ENCODE results near the gene CIP2A.
A peak's percentile ranks its signal among the peaks of the same experiment; 100 is the strongest.

Gene CIP2A

GRCh38 chr3:108554913-108555571 lies 34.2 kb downstream of the CIP2A start:
- Histone ChIP-seq H3K27me3 (ENCODE audit: insufficient read depth, low read length) (no peaks in the 10 kb centered on the region), H3K4me1 (ENCODE audit: insufficient read depth, low read length, severe bottlenecking) (no peaks in the 10 kb centered on the region), H3K4me3 (ENCODE audit: low read depth, low read length, poor library complexity, severe bottlenecking) (no peak overlapping the region), H3K27ac (ENCODE audit: low read depth, low read length, poor library complexity, severe bottlenecking) (no peak overlapping the region), H3K4me2 (ENCODE audit: low read length) (no peak overlapping the region), H3K79me2 (ENCODE audit: insufficient read depth, low read length) (no peaks in the 10 kb centered on the region), H3K36me3 (ENCODE audit: insufficient read depth, low read length) (peaks cover 87% of the 10 kb centered on the region), H3K9me2 (ENCODE audit: low read depth, low read length) (no peaks in the 10 kb centered on the region), H3K9me3 (ENCODE audit: low read length) (no peaks in the 10 kb centered on the region), H3F3A (ENCODE audit: insufficient read depth, low read length) (no peaks in the 10 kb centered on the region; the same call in 1 of the 2 replicates), H4K20me1 (ENCODE audit: insufficient read depth, low read length) (no peaks in the 10 kb centered on the region), H2AFZ (ENCODE audit: low read length) (no peak overlapping the region), H3K9ac (ENCODE audit: low read length) (no peak overlapping the region)
- TF ChIP-seq EZH2 (IDR thresholded peaks at IDR 0.05; ENCODE audit: borderline replicate concordance, low read length) (no peak), CTCF (IDR thresholded peaks at IDR 0.05; ENCODE audit: low read length) (no peak)

- Histone ChIP-seq H3K4me2 (ENCODE audit: low read length) (no peak overlapping the region), H3F3A (ENCODE audit: insufficient read depth, low read length) (no peaks in the 10 kb centered on the region; the same call in 1 of the 2 replicates), H3K79me2 (ENCODE audit: insufficient read depth, low read length) (no peaks in the 10 kb centered on the region), H3K4me1 (ENCODE audit: insufficient read depth, low read length, severe bottlenecking) (no peaks in the 10 kb centered on the region), H2AFZ (ENCODE audit: low read length) (no peak overlapping the region), H3K27ac (ENCODE audit: low read depth, low read length, poor library complexity, severe bottlenecking) (no peak overlapping the region), H3K9ac (ENCODE audit: low read length) (no peak overlapping the region), H3K9me2 (ENCODE audit: low read depth, low read length) (no peaks in the 10 kb centered on the region), H3K9me3 (ENCODE audit: low read length) (no peaks in the 10 kb centered on the region), H3K4me3 (ENCODE audit: low read depth, low read length, poor library complexity, severe bottlenecking) (no peak overlapping the region), H3K36me3 (ENCODE audit: insufficient read depth, low read length) (peaks cover 89% of the 10 kb centered on the region), H3K27me3 (ENCODE audit: insufficient read depth, low read length) (no peaks in the 10 kb centered on the region), H4K20me1 (ENCODE audit: insufficient read depth, low read length) (no peaks in the 10 kb centered on the region)
- TF ChIP-seq CTCF (IDR thresholded peaks at IDR 0.05; ENCODE audit: low read length): no peak
Measured at GRCh38 chr3:108554229-108554628, 35.0 kb downstream of the CIP2A start.

GRCh38 chr3:108552267-108553159 lies 36.7 kb downstream of the CIP2A start:
- H3K27me3 ChIP-seq (ENCODE audit: insufficient read depth, low read length): no peaks in the 10 kb centered on the region
- H4K20me1 ChIP-seq (ENCODE audit: insufficient read depth, low read length): no peaks in the 10 kb centered on the region
- no peak overlapping the region for H3K4me2 ChIP-seq (ENCODE audit: low read length)
- no peak overlapping the region for H3K27ac ChIP-seq (ENCODE audit: low read depth, low read length, poor library complexity, severe bottlenecking)
- TF ChIP-seq EZH2 (IDR thresholded peaks at IDR 0.05; ENCODE audit: borderline replicate concordance, low read length) (no peak), CTCF (IDR thresholded peaks at IDR 0.05; ENCODE audit: low read length) (peak; percentile 54; the same call in 1 of the 2 replicates)
- H3K36me3 ChIP-seq (ENCODE audit: insufficient read depth, low read length): peaks cover 88% of the 10 kb centered on the region
- no peaks in the 10 kb centered on the region for H3K9me2 ChIP-seq (ENCODE audit: low read depth, low read length)
- H3F3A ChIP-seq (ENCODE audit: insufficient read depth, low read length): no peaks in the 10 kb centered on the region
- no peak overlapping the region for H3K4me3 ChIP-seq (ENCODE audit: low read depth, low read length, poor library complexity, severe bottlenecking)
- no peaks in the 10 kb centered on the region for H3K4me1 ChIP-seq (ENCODE audit: insufficient read depth, low read length, severe bottlenecking)
- H2AFZ ChIP-seq (ENCODE audit: low read length): no peak overlapping the region
- no peaks in the 10 kb centered on the region for H3K9me3 ChIP-seq (ENCODE audit: low read length)
- no peaks in the 10 kb centered on the region for H3K79me2 ChIP-seq (ENCODE audit: insufficient read depth, low read length)
- no peak overlapping the region for H3K9ac ChIP-seq (ENCODE audit: low read length)
